Osteocyte (in vitro differentiated cells): ENCODE results near the gene E2F1. TPM values are rescaled to one million over a fixed set of nuclear protein-coding genes. Genes with fewer than 3 reads are reported as not detected.

Experiments used
- DNase-seq: peaks from one replicate; pipeline ENCODE4 v3.0.0; 2021; ENCODE audit warnings: mixed read lengths; ENCODE audit not compliant: unreplicated experiment; ENCODE audit errors: extremely low spot score
- H3K27ac Mint-ChIP-seq: one replicate; pipeline ENCODE4 v1.8.0; 2021; ENCODE audit warnings: mild to moderate bottlenecking, mixed read lengths; ENCODE audit not compliant: unreplicated experiment
- H3K27me3 Mint-ChIP-seq: one replicate; pipeline ENCODE4 v1.8.0; 2021; ENCODE audit warnings: mixed read lengths; ENCODE audit not compliant: unreplicated experiment
- H3K36me3 Mint-ChIP-seq: one replicate; pipeline ENCODE4 v1.8.0; 2021; ENCODE audit warnings: mixed read lengths; ENCODE audit not compliant: unreplicated experiment
- H3K4me1 Mint-ChIP-seq: one replicate; pipeline ENCODE4 v1.8.0; 2021; ENCODE audit warnings: mixed read lengths; ENCODE audit not compliant: unreplicated experiment
- H3K4me3 Mint-ChIP-seq: one replicate; pipeline ENCODE4 v1.8.0; 2021; ENCODE audit warnings: mild to moderate bottlenecking, moderate library complexity, mixed read lengths; ENCODE audit not compliant: unreplicated experiment
- H3K9me3 Mint-ChIP-seq: one replicate; pipeline ENCODE4 v1.8.0; 2021; ENCODE audit warnings: mixed read lengths; ENCODE audit not compliant: unreplicated experiment
- CTCF ChIP-seq: fragments of 200-600 bp; sonication (generic); IDR thresholded peaks from 2 replicates; pipeline ENCODE4 v1.5.0; 2021; ENCODE audit warnings: antibody characterized with exemption, mild to moderate bottlenecking, moderate library complexity
- total RNA-seq: library from RNA; stranded (reverse); gene quantifications from 2 replicates; pipeline ENCODE4 v1.2.1, GENCODE V29; 2021

Gene E2F1
- total RNA-seq, 1 donor from 2014 or later, result 6.3 TPM

- Mint-ChIP-seq H3K27me3 (no peaks in the 10 kb centered on the region), H3K9me3 (no peaks in the 10 kb centered on the region), H3K4me1 (peaks cover 3% of the 10 kb centered on the region), H3K4me3 (no peak overlapping the region), H3K27ac (no peak overlapping the region), H3K36me3 (peaks cover 2% of the 10 kb centered on the region)
- DNase-seq, result no peak
- TF ChIP-seq CTCF, result no peak
Observed at GRCh38 chr20:33654680-33655161, 31.5 kb downstream of the E2F1 start.

- DNase-seq, result no peak
- H3K4me1 Mint-ChIP-seq, result peaks cover 3% of the 10 kb centered on the region
- H3K27me3 Mint-ChIP-seq, result no peaks in the 10 kb centered on the region
- TF ChIP-seq CTCF, result no peak
- H3K9me3 Mint-ChIP-seq, result no peaks in the 10 kb centered on the region
- H3K36me3 Mint-ChIP-seq, result peaks cover 5% of the 10 kb centered on the region
- no peak overlapping the region for H3K27ac Mint-ChIP-seq
- no peak overlapping the region for H3K4me3 Mint-ChIP-seq
Observed at GRCh38 chr20:33653900-33654596, 32.1 kb downstream of the E2F1 start.

GRCh38 chr20:33653218-33653899, 32.8 kb downstream of the E2F1 start:
- no peak for DNase-seq
- Mint-ChIP-seq H3K27ac (no peak overlapping the region), H3K9me3 (no peaks in the 10 kb centered on the region), H3K4me1 (peaks cover 8% of the 10 kb centered on the region), H3K36me3 (peaks cover 6% of the 10 kb centered on the region), H3K27me3 (no peaks in the 10 kb centered on the region), H3K4me3 (no peak overlapping the region)
- TF ChIP-seq CTCF, result peak; percentile 90

GRCh38 chr20:33651562-33652048, 34.6 kb downstream of the E2F1 start:
- Mint-ChIP-seq H3K4me3 (no peak overlapping the region), H3K36me3 (peaks cover 6% of the 10 kb centered on the region), H3K27me3 (no peaks in the 10 kb centered on the region), H3K4me1 (peaks cover 24% of the 10 kb centered on the region), H3K27ac (no peak overlapping the region), H3K9me3 (no peaks in the 10 kb centered on the region)
- no peak for DNase-seq
- no peak for TF ChIP-seq CTCF
